ENCODE results near the gene IGSF9.

GRCh38 chr1:159933347-159933746 is 12.1 kb downstream of the IGSF9 start:
- TF ChIP-seq CTCF (conservative IDR thresholded peaks at IDR 0.05) (no peak), EZH2 (IDR thresholded peaks at IDR 0.05; ENCODE audit: low read depth) (no peak)

Data from PC-9 (cell line).